Measurements from ENCODE around the gene TEKT3.

TEKT3 gene

GRCh38 chr17:15323131-15323530 is 18.3 kb downstream of the TEKT3 start:
- no peaks in the 10 kb centered on the region for H3K9me3 ChIP-seq (ENCODE audit: low read length)
- no peaks in the 10 kb centered on the region for H3K79me2 ChIP-seq (ENCODE audit: insufficient read depth, low read length)
- no peak overlapping the region for H3K9ac ChIP-seq (ENCODE audit: low read length)
- no peaks in the 10 kb centered on the region for H3K4me1 ChIP-seq (ENCODE audit: insufficient read depth, low read length, severe bottlenecking)
- no peaks in the 10 kb centered on the region for H3K9me2 ChIP-seq (ENCODE audit: low read depth, low read length)
- H3F3A ChIP-seq (ENCODE audit: insufficient read depth, low read length) = no peaks in the 10 kb centered on the region
- no peaks in the 10 kb centered on the region for H3K36me3 ChIP-seq (ENCODE audit: insufficient read depth, low read length)
- no peak overlapping the region for H3K4me2 ChIP-seq (ENCODE audit: low read length)
- no peak overlapping the region for H3K4me3 ChIP-seq (ENCODE audit: low read depth, low read length, poor library complexity, severe bottlenecking)
- no peak overlapping the region for H3K27ac ChIP-seq (ENCODE audit: low read depth, low read length, poor library complexity, severe bottlenecking)
- TF ChIP-seq EZH2 (IDR thresholded peaks at IDR 0.05; ENCODE audit: borderline replicate concordance, low read length) (no peak), CTCF (IDR thresholded peaks at IDR 0.05; ENCODE audit: low read length) (no peak)
- H4K20me1 ChIP-seq (ENCODE audit: insufficient read depth, low read length) = no peaks in the 10 kb centered on the region
- no peaks in the 10 kb centered on the region for H3K27me3 ChIP-seq (ENCODE audit: insufficient read depth, low read length)
- no peak overlapping the region for H2AFZ ChIP-seq (ENCODE audit: low read length)

GRCh38 chr17:15321556-15322251 is 19.7 kb downstream of the TEKT3 start:
- Histone ChIP-seq H3K4me1 (ENCODE audit: insufficient read depth, low read length, severe bottlenecking) (no peaks in the 10 kb centered on the region), H3K4me2 (ENCODE audit: low read length) (no peak overlapping the region), H3K27ac (ENCODE audit: low read depth, low read length, poor library complexity, severe bottlenecking) (no peak overlapping the region), H3K4me3 (ENCODE audit: low read depth, low read length, poor library complexity, severe bottlenecking) (no peak overlapping the region), H3F3A (ENCODE audit: insufficient read depth, low read length) (no peaks in the 10 kb centered on the region), H3K9ac (ENCODE audit: low read length) (no peak overlapping the region), H4K20me1 (ENCODE audit: insufficient read depth, low read length) (no peaks in the 10 kb centered on the region), H3K36me3 (ENCODE audit: insufficient read depth, low read length) (no peaks in the 10 kb centered on the region), H3K27me3 (ENCODE audit: insufficient read depth, low read length) (no peaks in the 10 kb centered on the region), H2AFZ (ENCODE audit: low read length) (no peak overlapping the region), H3K9me2 (ENCODE audit: low read depth, low read length) (no peaks in the 10 kb centered on the region), H3K79me2 (ENCODE audit: insufficient read depth, low read length) (no peaks in the 10 kb centered on the region), H3K9me3 (ENCODE audit: low read length) (no peaks in the 10 kb centered on the region)
- TF ChIP-seq EZH2 (IDR thresholded peaks at IDR 0.05; ENCODE audit: borderline replicate concordance, low read length) = no peak

DNA sequence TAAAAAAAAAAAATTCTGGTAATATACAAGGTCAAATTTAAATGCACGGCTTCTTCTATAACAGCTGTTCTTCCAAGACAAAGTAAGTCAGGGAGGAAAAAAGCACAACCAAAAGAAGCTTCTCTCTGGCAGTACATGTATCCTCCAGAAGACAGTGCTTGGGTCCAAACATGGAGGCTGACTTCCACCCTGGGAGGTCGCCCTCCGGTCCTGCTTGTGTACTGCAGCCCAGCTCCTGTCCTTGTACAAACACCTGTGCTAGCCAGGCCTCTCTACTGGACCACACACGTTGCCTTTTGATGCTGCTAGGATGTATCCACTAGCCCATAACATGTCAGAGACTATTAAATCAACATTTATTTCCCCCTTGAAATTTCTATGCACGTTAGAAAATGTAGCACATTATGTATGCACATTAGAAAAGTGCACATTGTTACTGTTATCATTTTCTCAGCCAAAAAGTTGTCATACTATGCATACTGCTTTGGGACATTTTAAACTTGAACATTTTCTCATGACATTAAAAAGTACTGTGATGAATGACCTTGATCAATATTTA is 21.9 kb downstream of the TEKT3 start:
- Histone ChIP-seq H3K79me2 (ENCODE audit: insufficient read depth, low read length) (no peaks in the 10 kb centered on the region), H3K9ac (ENCODE audit: low read length) (no peak overlapping the region), H3K4me2 (ENCODE audit: low read length) (no peak overlapping the region), H3K9me3 (ENCODE audit: low read length) (no peaks in the 10 kb centered on the region), H4K20me1 (ENCODE audit: insufficient read depth, low read length) (no peaks in the 10 kb centered on the region), H3K4me3 (ENCODE audit: low read depth, low read length, poor library complexity, severe bottlenecking) (no peak overlapping the region), H3K9me2 (ENCODE audit: low read depth, low read length) (no peaks in the 10 kb centered on the region), H3K27ac (ENCODE audit: low read depth, low read length, poor library complexity, severe bottlenecking) (no peak overlapping the region), H3K4me1 (ENCODE audit: insufficient read depth, low read length, severe bottlenecking) (no peaks in the 10 kb centered on the region), H3F3A (ENCODE audit: insufficient read depth, low read length) (no peaks in the 10 kb centered on the region), H2AFZ (ENCODE audit: low read length) (no peak overlapping the region), H3K27me3 (ENCODE audit: insufficient read depth, low read length) (no peaks in the 10 kb centered on the region), H3K36me3 (ENCODE audit: insufficient read depth, low read length) (no peaks in the 10 kb centered on the region)
- TF ChIP-seq EZH2 (IDR thresholded peaks at IDR 0.05; ENCODE audit: borderline replicate concordance, low read length) (no peak), CTCF (IDR thresholded peaks at IDR 0.05; ENCODE audit: low read length) (no peak)

DNA sequence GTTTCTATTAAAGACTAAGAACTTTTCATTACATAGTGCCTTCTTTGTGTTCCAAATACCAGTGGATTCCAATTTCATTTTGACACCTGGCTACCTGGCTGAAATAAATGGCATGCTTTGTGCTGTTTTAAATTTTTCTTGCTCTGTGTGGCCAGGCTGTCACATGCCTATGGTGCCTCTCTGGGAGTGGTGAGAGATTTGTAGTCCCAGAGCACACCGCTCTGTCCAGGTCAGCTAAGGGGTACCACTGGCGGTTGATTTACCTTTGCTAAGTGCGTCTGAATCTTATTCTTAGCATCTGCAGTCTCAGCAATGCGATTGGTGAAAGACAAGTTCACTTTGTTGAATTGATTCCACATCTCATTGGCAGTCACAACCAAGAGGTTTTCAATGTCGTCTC is 29.4 kb downstream of the TEKT3 start:
- Histone ChIP-seq H3K4me2 (ENCODE audit: low read length) (no peak overlapping the region), H3K4me3 (ENCODE audit: low read depth, low read length, poor library complexity, severe bottlenecking) (no peak overlapping the region), H3F3A (ENCODE audit: insufficient read depth, low read length) (no peaks in the 10 kb centered on the region), H3K9me2 (ENCODE audit: low read depth, low read length) (no peaks in the 10 kb centered on the region), H3K36me3 (ENCODE audit: insufficient read depth, low read length) (no peaks in the 10 kb centered on the region), H3K79me2 (ENCODE audit: insufficient read depth, low read length) (no peaks in the 10 kb centered on the region), H4K20me1 (ENCODE audit: insufficient read depth, low read length) (no peaks in the 10 kb centered on the region), H3K9me3 (ENCODE audit: low read length) (no peaks in the 10 kb centered on the region), H2AFZ (ENCODE audit: low read length) (no peak overlapping the region), H3K9ac (ENCODE audit: low read length) (no peak overlapping the region), H3K27me3 (ENCODE audit: insufficient read depth, low read length) (no peaks in the 10 kb centered on the region; the same call in 1 of the 2 replicates), H3K4me1 (ENCODE audit: insufficient read depth, low read length, severe bottlenecking) (no peaks in the 10 kb centered on the region), H3K27ac (ENCODE audit: low read depth, low read length, poor library complexity, severe bottlenecking) (no peak overlapping the region)
- no peak for TF ChIP-seq CTCF (IDR thresholded peaks at IDR 0.05; ENCODE audit: low read length)
- no peak for TF ChIP-seq EZH2 (IDR thresholded peaks at IDR 0.05; ENCODE audit: borderline replicate concordance, low read length)
